ENCODE results near the gene PWWP2B. TPM values are rescaled to one million over a fixed set of nuclear protein-coding genes. Genes with fewer than 3 reads are reported as not detected.

The PWWP2B gene
- total RNA-seq, 1 experiment from 2014 or later = 12.2 TPM

GRCh38 chr10:132365102-132365501 lies 31.9 kb upstream of the PWWP2B start:
- Mint-ChIP-seq H3K9me3 (peaks cover 7% of the 10 kb centered on the region), H3K36me3 (peaks cover 4% of the 10 kb centered on the region), H3K27ac (no peak overlapping the region), H3K4me3 (no peak overlapping the region), H3K4me1 (peaks cover 15% of the 10 kb centered on the region), H3K27me3 (ENCODE audit: low read depth) (no peaks in the 10 kb centered on the region)
- ATAC-seq = no peak
- TF ChIP-seq NFYB (CRISPR knock-in tag; conservative IDR thresholded peaks at IDR 0.05; ENCODE audit: low read depth) (no peak), ZNF532 (CRISPR knock-in tag; IDR thresholded peaks at IDR 0.05; ENCODE audit: borderline replicate concordance) (no peak), ZNF416 (CRISPR knock-in tag; IDR thresholded peaks at IDR 0.05) (no peak), SP1 (CRISPR knock-in tag; conservative IDR thresholded peaks at IDR 0.05) (no peak), SOX15 (CRISPR knock-in tag; IDR thresholded peaks at IDR 0.05) (no peak), PRDM15 (CRISPR knock-in tag; IDR thresholded peaks at IDR 0.05) (no peak), NFE2L1 (CRISPR knock-in tag; IDR thresholded peaks at IDR 0.05) (no peak), ELF4 (CRISPR knock-in tag; IDR thresholded peaks at IDR 0.05; ENCODE audit: low read depth) (no peak), FOXJ3 (CRISPR knock-in tag; IDR thresholded peaks at IDR 0.05; ENCODE audit: borderline replicate concordance) (no peak), ATF1 (CRISPR knock-in tag; IDR thresholded peaks at IDR 0.05) (no peak), TEAD4 (CRISPR knock-in tag; IDR thresholded peaks at IDR 0.05) (no peak), JAZF1 (CRISPR knock-in tag; IDR thresholded peaks at IDR 0.05) (no peak), CREB1 (CRISPR knock-in tag; IDR thresholded peaks at IDR 0.05) (no peak), HMGA2 (CRISPR knock-in tag; IDR thresholded peaks at IDR 0.05) (no peak), JUN (CRISPR knock-in tag; IDR thresholded peaks at IDR 0.05) (no peak), KAT7 (CRISPR knock-in tag; IDR thresholded peaks at IDR 0.05; ENCODE audit: borderline replicate concordance) (no peak), TEAD1 (CRISPR knock-in tag; IDR thresholded peaks at IDR 0.05) (no peak)
- TF ChIP-seq, protein P1, sequence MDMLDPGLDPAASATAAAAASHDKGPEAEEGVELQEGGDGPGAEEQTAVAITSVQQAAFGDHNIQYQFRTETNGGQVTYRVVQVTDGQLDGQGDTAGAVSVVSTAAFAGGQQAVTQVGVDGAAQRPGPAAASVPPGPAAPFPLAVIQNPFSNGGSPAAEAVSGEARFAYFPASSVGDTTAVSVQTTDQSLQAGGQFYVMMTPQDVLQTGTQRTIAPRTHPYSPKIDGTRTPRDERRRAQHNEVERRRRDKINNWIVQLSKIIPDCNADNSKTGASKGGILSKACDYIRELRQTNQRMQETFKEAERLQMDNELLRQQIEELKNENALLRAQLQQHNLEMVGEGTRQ (CRISPR knock-in tag; IDR thresholded peaks at IDR 0.05) = no peak
- TF ChIP-seq, protein P2, sequence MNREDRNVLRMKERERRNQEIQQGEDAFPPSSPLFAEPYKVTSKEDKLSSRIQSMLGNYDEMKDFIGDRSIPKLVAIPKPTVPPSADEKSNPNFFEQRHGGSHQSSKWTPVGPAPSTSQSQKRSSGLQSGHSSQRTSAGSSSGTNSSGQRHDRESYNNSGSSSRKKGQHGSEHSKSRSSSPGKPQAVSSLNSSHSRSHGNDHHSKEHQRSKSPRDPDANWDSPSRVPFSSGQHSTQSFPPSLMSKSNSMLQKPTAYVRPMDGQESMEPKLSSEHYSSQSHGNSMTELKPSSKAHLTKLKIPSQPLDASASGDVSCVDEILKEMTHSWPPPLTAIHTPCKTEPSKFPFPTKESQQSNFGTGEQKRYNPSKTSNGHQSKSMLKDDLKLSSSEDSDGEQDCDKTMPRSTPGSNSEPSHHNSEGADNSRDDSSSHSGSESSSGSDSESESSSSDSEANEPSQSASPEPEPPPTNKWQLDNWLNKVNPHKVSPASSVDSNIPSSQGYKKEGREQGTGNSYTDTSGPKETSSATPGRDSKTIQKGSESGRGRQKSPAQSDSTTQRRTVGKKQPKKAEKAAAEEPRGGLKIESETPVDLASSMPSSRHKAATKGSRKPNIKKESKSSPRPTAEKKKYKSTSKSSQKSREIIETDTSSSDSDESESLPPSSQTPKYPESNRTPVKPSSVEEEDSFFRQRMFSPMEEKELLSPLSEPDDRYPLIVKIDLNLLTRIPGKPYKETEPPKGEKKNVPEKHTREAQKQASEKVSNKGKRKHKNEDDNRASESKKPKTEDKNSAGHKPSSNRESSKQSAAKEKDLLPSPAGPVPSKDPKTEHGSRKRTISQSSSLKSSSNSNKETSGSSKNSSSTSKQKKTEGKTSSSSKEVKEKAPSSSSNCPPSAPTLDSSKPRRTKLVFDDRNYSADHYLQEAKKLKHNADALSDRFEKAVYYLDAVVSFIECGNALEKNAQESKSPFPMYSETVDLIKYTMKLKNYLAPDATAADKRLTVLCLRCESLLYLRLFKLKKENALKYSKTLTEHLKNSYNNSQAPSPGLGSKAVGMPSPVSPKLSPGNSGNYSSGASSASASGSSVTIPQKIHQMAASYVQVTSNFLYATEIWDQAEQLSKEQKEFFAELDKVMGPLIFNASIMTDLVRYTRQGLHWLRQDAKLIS (CRISPR knock-in tag; IDR thresholded peaks at IDR 0.05; ENCODE audit: borderline replicate concordance) = no peak
- ChIA-PET CTCF (no interaction called here), POLR2A (no interaction called here)
- DNase-seq (ENCODE audit: low spot score) = no peak

All from WTC11 (cell line).